ENCODE measurements around the gene NPHP1.

DNA sequence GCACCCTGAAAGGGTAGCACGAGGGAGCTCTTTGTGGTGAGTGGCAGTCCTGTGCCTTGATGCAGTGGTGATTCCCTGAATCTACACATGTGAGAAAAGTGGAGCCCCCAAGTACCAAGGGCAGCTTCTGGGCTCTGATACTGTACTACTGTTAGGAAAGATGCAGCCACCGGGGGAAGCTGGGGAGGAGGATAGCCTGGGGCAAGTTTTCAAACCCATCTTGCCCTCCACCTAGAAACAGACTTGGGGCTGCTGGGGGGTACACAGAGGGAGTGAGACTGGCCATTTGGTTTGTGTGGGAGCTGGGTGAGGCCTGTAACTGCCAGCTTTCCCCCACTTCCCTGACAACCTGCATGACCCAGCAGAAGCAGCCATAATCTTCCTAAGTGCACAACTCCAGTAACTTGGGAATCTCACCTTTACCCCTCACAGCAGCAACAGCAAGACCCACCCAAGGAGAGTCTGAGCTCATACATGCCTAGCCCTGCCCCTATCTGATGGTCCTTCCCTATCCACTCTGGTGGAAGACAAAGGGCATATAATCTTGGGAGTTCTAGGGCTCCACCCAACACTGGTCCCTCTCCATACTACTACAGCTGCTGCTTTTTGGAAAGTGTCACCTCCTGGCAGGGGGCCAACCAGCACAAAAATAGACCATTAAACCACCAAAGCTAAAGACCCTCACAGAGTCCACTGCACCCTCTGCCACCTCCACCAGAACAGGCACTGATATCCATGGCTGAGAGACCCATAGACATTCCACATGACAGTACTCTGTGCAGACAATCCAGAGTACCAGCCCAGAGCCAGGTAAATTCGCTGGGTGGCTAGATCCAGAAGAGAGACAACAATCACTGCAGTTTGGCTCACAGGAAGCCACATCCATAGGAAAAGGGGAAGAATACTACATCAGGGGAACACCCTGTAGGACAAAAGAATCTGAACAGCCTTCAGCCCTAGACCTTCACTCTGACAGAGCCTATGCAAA lies 97.4 kb downstream of the NPHP1 start:
- TF ChIP-seq PATZ1 (CRISPR knock-in tag; IDR thresholded peaks at IDR 0.05; ENCODE audit: borderline replicate concordance): no peak
- no peak for TF ChIP-seq ESRRG (CRISPR knock-in tag; IDR thresholded peaks at IDR 0.05)
- TF ChIP-seq, protein P1, sequence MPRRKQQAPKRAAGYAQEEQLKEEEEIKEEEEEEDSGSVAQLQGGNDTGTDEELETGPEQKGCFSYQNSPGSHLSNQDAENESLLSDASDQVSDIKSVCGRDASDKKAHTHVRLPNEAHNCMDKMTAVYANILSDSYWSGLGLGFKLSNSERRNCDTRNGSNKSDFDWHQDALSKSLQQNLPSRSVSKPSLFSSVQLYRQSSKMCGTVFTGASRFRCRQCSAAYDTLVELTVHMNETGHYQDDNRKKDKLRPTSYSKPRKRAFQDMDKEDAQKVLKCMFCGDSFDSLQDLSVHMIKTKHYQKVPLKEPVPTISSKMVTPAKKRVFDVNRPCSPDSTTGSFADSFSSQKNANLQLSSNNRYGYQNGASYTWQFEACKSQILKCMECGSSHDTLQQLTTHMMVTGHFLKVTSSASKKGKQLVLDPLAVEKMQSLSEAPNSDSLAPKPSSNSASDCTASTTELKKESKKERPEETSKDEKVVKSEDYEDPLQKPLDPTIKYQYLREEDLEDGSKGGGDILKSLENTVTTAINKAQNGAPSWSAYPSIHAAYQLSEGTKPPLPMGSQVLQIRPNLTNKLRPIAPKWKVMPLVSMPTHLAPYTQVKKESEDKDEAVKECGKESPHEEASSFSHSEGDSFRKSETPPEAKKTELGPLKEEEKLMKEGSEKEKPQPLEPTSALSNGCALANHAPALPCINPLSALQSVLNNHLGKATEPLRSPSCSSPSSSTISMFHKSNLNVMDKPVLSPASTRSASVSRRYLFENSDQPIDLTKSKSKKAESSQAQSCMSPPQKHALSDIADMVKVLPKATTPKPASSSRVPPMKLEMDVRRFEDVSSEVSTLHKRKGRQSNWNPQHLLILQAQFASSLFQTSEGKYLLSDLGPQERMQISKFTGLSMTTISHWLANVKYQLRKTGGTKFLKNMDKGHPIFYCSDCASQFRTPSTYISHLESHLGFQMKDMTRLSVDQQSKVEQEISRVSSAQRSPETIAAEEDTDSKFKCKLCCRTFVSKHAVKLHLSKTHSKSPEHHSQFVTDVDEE (CRISPR knock-in tag; IDR thresholded peaks at IDR 0.05): no peak
- TF ChIP-seq, protein P2, sequence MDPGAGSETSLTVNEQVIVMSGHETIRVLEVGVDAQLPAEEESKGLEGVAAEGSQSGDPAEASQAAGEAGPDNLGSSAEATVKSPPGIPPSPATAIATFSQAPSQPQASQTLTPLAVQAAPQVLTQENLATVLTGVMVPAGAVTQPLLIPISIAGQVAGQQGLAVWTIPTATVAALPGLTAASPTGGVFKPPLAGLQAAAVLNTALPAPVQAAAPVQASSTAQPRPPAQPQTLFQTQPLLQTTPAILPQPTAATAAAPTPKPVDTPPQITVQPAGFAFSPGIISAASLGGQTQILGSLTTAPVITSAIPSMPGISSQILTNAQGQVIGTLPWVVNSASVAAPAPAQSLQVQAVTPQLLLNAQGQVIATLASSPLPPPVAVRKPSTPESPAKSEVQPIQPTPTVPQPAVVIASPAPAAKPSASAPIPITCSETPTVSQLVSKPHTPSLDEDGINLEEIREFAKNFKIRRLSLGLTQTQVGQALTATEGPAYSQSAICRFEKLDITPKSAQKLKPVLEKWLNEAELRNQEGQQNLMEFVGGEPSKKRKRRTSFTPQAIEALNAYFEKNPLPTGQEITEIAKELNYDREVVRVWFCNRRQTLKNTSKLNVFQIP (CRISPR knock-in tag; IDR thresholded peaks at IDR 0.05; ENCODE audit: borderline replicate concordance, low read depth): no peak
